Measurements from ENCODE around the gene RUBCNL. TPM values are rescaled to one million over a fixed set of nuclear protein-coding genes. Genes with fewer than 3 reads are reported as not detected.

RUBCNL gene
- total RNA-seq, 4 donors from 2014 or later, result 4.0 to 21.9 (median 6.8) TPM

- ATAC-seq (ENCODE audit: low FRiP score), result no peak
- no peak for TF ChIP-seq CTCF (IDR thresholded peaks at IDR 0.05)
- no peak for DNase-seq (ENCODE audit: low spot score)
These were observed 1.1 kb downstream of the RUBCNL start for GRCh38 chr13:46385946-46386345.

GRCh38 chr13:46383383-46383782, 3.7 kb downstream of the RUBCNL start:
- TF ChIP-seq CTCF (IDR thresholded peaks at IDR 0.05), result no peak
- ATAC-seq (ENCODE audit: low FRiP score) (no peak), DNase-seq (ENCODE audit: low spot score) (no peak)

GRCh38 chr13:46382224-46382623, 4.8 kb downstream of the RUBCNL start:
- no peak for TF ChIP-seq CTCF (IDR thresholded peaks at IDR 0.05)
- ATAC-seq (ENCODE audit: low FRiP score) (no peak), DNase-seq (ENCODE audit: low spot score) (no peak)

GRCh38 chr13:46380242-46380641, 6.8 kb downstream of the RUBCNL start:
- no peak for ATAC-seq (ENCODE audit: low FRiP score)
- DNase-seq (ENCODE audit: low spot score), result no peak
- TF ChIP-seq CTCF (IDR thresholded peaks at IDR 0.05), result no peak

GRCh38 chr13:46379611-46380010, 7.4 kb downstream of the RUBCNL start:
- no peak for TF ChIP-seq CTCF (IDR thresholded peaks at IDR 0.05)
- ATAC-seq (ENCODE audit: low FRiP score), result no peak

GRCh38 chr13:46378411-46378810, 8.6 kb downstream of the RUBCNL start:
- TF ChIP-seq CTCF (IDR thresholded peaks at IDR 0.05), result no peak
- ATAC-seq (ENCODE audit: low FRiP score), result no peak
- no peak for DNase-seq (ENCODE audit: low spot score)

More at GRCh38 chr13:46379611-46380010, 7.4 kb downstream of the RUBCNL start:
- no peak for DNase-seq (ENCODE audit: low spot score)

GRCh38 chr13:46377554-46377953, 9.5 kb downstream of the RUBCNL start:
- ATAC-seq (ENCODE audit: low FRiP score) (no peak), DNase-seq (ENCODE audit: low spot score) (no peak)
- TF ChIP-seq CTCF (IDR thresholded peaks at IDR 0.05), result no peak

Data from omental fat pad (tissue), 4 donors.